Muscle layer of colon (tissue), 2 donors: ENCODE measurements around the gene CCDC38.

Experiments
- H3K27ac ChIP-seq: one replicate; pipeline ENCODE4 v1.7.0; 2013; ENCODE audit warnings: low read depth, mild to moderate bottlenecking, low read length, moderate library complexity
- H3K27me3 ChIP-seq, 2 donors: one replicate each; pipeline ENCODE4 v1.7.0; 2013; ENCODE audit warnings: low read length in 2 of 2, mild to moderate bottlenecking in 2 of 2; ENCODE audit not compliant: insufficient read depth in 2 of 2, control insufficient read depth in 1 of 2
- H3K36me3 ChIP-seq: one replicate; pipeline ENCODE4 v1.7.0; 2013; ENCODE audit warnings: mild to moderate bottlenecking, low read length; ENCODE audit not compliant: insufficient read depth
- H3K4me1 ChIP-seq: one replicate; pipeline ENCODE4 v1.7.0; 2013; ENCODE audit warnings: mild to moderate bottlenecking, low read length; ENCODE audit not compliant: insufficient read depth
- H3K4me3 ChIP-seq, 2 donors: one replicate each; pipeline ENCODE4 v1.7.0; 2013; ENCODE audit warnings: low read length in 2 of 2, low read depth in 1 of 2, mild to moderate bottlenecking in 1 of 2, moderate library complexity in 1 of 2
- H3K9ac ChIP-seq: one replicate; pipeline ENCODE4 v1.7.0; 2013; ENCODE audit warnings: low read length
- H3K9me3 ChIP-seq: one replicate; pipeline ENCODE4 v1.7.0; 2013; ENCODE audit warnings: mild to moderate bottlenecking, low read length
- donor health status: abdominal sarcoma.
- donor health status: Adenocarcinoma of cecum.

The CCDC38 gene

GRCh38 chr12:95942524-95943329, at the start of gene CCDC38:
Gene CCDC38, minus strand, starts transcription at chr12:95942614. Its CDS starts 6,105 bp downstream, at chr12:95936509.
- Histone ChIP-seq H3K4me3 (peak within 1 kb of the TSS; percentile 62 to 93), H3K4me1 (peaks cover 6% of the 10 kb centered on the region), H3K27me3 (no peaks in the 10 kb centered on the region), H3K36me3 (no peaks in the 10 kb centered on the region), H3K9ac (peak within 1 kb of the TSS; percentile 46), H3K9me3 (no peaks in the 10 kb centered on the region), H3K27ac (peak within 1 kb of the TSS; percentile 81)

GRCh38 chr12:95990136-95990535, 47.7 kb upstream of the CCDC38 start:
- Histone ChIP-seq H3K9me3 (no peaks in the 10 kb centered on the region), H3K9ac (no peak overlapping the region), H3K27me3 (no peaks in the 10 kb centered on the region), H3K36me3 (no peaks in the 10 kb centered on the region), H3K4me1 (no peaks in the 10 kb centered on the region), H3K4me3 (no peak overlapping the region), H3K27ac (no peak overlapping the region)

GRCh38 chr12:95989504-95990123, 47.2 kb upstream of the CCDC38 start:
- no peaks in the 10 kb centered on the region for H3K9me3 ChIP-seq
- no peaks in the 10 kb centered on the region for H3K4me1 ChIP-seq
- H3K36me3 ChIP-seq, result no peaks in the 10 kb centered on the region
- H3K27me3 ChIP-seq, result no peaks in the 10 kb centered on the region
- no peak overlapping the region for H3K9ac ChIP-seq
- H3K27ac ChIP-seq, result no peak overlapping the region
- H3K4me3 ChIP-seq, result no peak overlapping the region

GRCh38 chr12:95988506-95989275, 46.3 kb upstream of the CCDC38 start:
- Histone ChIP-seq H3K4me3 (no peak overlapping the region), H3K27me3 (no peaks in the 10 kb centered on the region), H3K9me3 (no peaks in the 10 kb centered on the region), H3K36me3 (no peaks in the 10 kb centered on the region), H3K9ac (no peak overlapping the region), H3K4me1 (no peaks in the 10 kb centered on the region), H3K27ac (no peak overlapping the region)

GRCh38 chr12:95986635-95987570, 44.5 kb upstream of the CCDC38 start:
- Histone ChIP-seq H3K9ac (no peak overlapping the region), H3K4me1 (no peaks in the 10 kb centered on the region), H3K36me3 (no peaks in the 10 kb centered on the region), H3K9me3 (no peaks in the 10 kb centered on the region), H3K27me3 (no peaks in the 10 kb centered on the region), H3K4me3 (no peak overlapping the region), H3K27ac (no peak overlapping the region)

- H3K9ac ChIP-seq, result no peak overlapping the region
- H3K4me3 ChIP-seq, result no peak overlapping the region
- no peaks in the 10 kb centered on the region for H3K4me1 ChIP-seq
- no peak overlapping the region for H3K27ac ChIP-seq
- no peaks in the 10 kb centered on the region for H3K36me3 ChIP-seq
- no peaks in the 10 kb centered on the region for H3K9me3 ChIP-seq
- H3K27me3 ChIP-seq, result no peaks in the 10 kb centered on the region
These were observed 42.3 kb upstream of the CCDC38 start for GRCh38 chr12:95984682-95985081.

GRCh38 chr12:95982602-95983001, 40.2 kb upstream of the CCDC38 start:
- Histone ChIP-seq H3K9me3 (no peaks in the 10 kb centered on the region), H3K36me3 (no peaks in the 10 kb centered on the region), H3K4me3 (no peak overlapping the region), H3K27me3 (no peaks in the 10 kb centered on the region), H3K9ac (no peak overlapping the region), H3K4me1 (no peaks in the 10 kb centered on the region), H3K27ac (no peak overlapping the region)

GRCh38 chr12:95980437-95980836, 38.0 kb upstream of the CCDC38 start:
- no peaks in the 10 kb centered on the region for H3K27me3 ChIP-seq
- H3K9ac ChIP-seq, result no peak overlapping the region
- H3K27ac ChIP-seq, result no peak overlapping the region
- no peak overlapping the region for H3K4me3 ChIP-seq
- H3K36me3 ChIP-seq, result no peaks in the 10 kb centered on the region
- H3K9me3 ChIP-seq, result no peaks in the 10 kb centered on the region
- H3K4me1 ChIP-seq, result no peaks in the 10 kb centered on the region

- H3K4me3 ChIP-seq, result no peak overlapping the region
- no peaks in the 10 kb centered on the region for H3K4me1 ChIP-seq
- H3K27ac ChIP-seq, result no peak overlapping the region
- no peaks in the 10 kb centered on the region for H3K9me3 ChIP-seq
- no peak overlapping the region for H3K9ac ChIP-seq
- no peaks in the 10 kb centered on the region for H3K27me3 ChIP-seq
- H3K36me3 ChIP-seq, result no peaks in the 10 kb centered on the region
These were observed 36.4 kb upstream of the CCDC38 start for GRCh38 chr12:95978774-95979173.

- Histone ChIP-seq H3K4me3 (no peak overlapping the region), H3K36me3 (no peaks in the 10 kb centered on the region), H3K9me3 (no peaks in the 10 kb centered on the region), H3K4me1 (no peaks in the 10 kb centered on the region), H3K9ac (no peak overlapping the region), H3K27ac (no peak overlapping the region), H3K27me3 (no peaks in the 10 kb centered on the region)
These were observed 35.9 kb upstream of the CCDC38 start for GRCh38 chr12:95978351-95978750.
